Pulmonary artery endothelial cell (primary cell): ENCODE results near the gene CGN. TPM values are rescaled to one million over a fixed set of nuclear protein-coding genes. Genes with fewer than 3 reads are reported as not detected.

Experiments
- total RNA-seq: library from RNA; depleted of rRNA; stranded (reverse); fragments of >200 nt; gene quantifications from 2 replicates; pipeline ENCODE4 v1.2.3, GENCODE V29; 2014

Gene CGN
- total RNA-seq, 1 donor from 2014 or later = 0.79 TPM

Other genes with a start within 250 kb of the CGN start
- gene ZNF687, start 229.1 kb upstream of the CGN start, total RNA-seq = 6.2 and 6.9 TPM in 2 replicates
- 39.4 and 50.7 TPM in 2 replicates for gene PI4KB, start 184.0 kb upstream of the CGN start, total RNA-seq
- gene RFX5, start 164.1 kb upstream of the CGN start, total RNA-seq = 51.0 and 68.5 TPM in 2 replicates
- gene SELENBP1, start 138.7 kb upstream of the CGN start, total RNA-seq = 9.4 and 11.7 TPM in 2 replicates
- 482 and 509 TPM in 2 replicates for gene PSMB4, start 111.8 kb upstream of the CGN start, total RNA-seq
- gene POGZ, start 51.9 kb upstream of the CGN start, total RNA-seq = 12.2 and 16.9 TPM in 2 replicates
- 6.1 and 6.6 TPM in 2 replicates for gene TUFT1, start 28.9 kb downstream of the CGN start, total RNA-seq
- gene SNX27, start 100.7 kb downstream of the CGN start, total RNA-seq = 13.9 and 25.2 TPM in 2 replicates
- not detected in 2 replicates for gene CELF3, start 205.4 kb downstream of the CGN start, total RNA-seq
- not detected in 2 replicates for gene RIIAD1, start 210.1 kb downstream of the CGN start, total RNA-seq